GM18951 (cell line): ENCODE results near the gene NSMCE3.

Source experiments
- POLR2A ChIP-seq: IDR thresholded peaks from 4 replicates; pipeline ENCODE4 v1.6.1; 2011; ENCODE audit warnings: mild to moderate bottlenecking; ENCODE audit not compliant: insufficient read length, insufficient read depth; ENCODE audit errors: extremely low read depth
- in situ Hi-C: fragments of 300-500 bp; cut with MboI; formaldehyde crosslinking; loops from one replicate; pipeline ENCODE4 v1.12.0; 2022; ENCODE audit warnings: low sequenced_read_pairs, mixed read lengths, inconsistent platforms; ENCODE audit not compliant: unreplicated experiment

The NSMCE3 gene

DNA sequence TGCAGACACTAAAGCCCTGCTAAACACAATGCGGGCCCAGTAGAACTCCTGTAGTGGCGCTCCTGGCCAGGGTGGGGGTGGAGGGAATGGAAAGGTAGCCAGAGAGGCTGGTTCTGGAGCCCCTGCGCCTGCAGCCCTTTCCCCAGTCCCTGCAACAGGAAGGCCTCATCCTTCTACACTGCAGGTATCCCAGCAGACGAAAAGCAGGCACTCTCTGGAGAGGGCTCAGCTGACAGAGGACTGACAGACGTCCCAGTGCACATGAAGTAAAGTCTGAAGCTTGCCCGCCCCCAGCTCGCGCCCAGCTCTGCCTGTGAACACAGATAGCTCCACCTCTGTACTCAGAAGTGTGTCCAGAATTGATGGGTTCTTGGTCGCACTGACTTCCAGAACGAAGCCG, 46.0 kb downstream of the NSMCE3 start:
- no peak for TF ChIP-seq POLR2A
- in situ Hi-C loops, result no loop called here

GRCh38 chr15:29222129-29222853, 47.3 kb downstream of the NSMCE3 start:
- no peak for TF ChIP-seq POLR2A
- in situ Hi-C loops, result no loop called here

DNA sequence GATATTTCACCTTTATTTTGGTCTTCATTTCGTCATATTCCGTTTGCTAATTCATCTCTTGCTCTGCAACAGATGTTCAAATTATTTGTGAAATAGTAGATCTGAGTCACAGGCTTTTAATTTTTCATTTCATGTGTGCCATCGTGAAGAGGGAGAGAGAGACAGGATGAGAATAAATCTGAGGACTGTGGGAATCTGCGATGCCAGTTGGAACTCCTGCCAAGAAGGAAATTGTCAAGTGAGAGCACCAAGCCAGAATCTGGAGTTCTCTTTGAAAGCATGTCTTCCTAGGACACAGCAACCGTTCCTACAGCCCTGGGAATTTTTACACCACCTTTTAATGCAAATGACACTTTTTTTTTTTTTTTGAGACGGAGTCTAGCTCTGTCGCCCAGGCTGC, 48.8 kb downstream of the NSMCE3 start:
- in situ Hi-C loops, result no loop called here

GRCh38 chr15:29216955-29217354, 52.7 kb downstream of the NSMCE3 start:
- in situ Hi-C loops, result no loop called here

More for the DNA sequence above, 48.8 kb downstream of the NSMCE3 start:
- TF ChIP-seq POLR2A, result no peak

More at GRCh38 chr15:29216955-29217354, 52.7 kb downstream of the NSMCE3 start:
- TF ChIP-seq POLR2A, result no peak
